ENCODE data around the gene STPG1. TPM values are rescaled to one million over a fixed set of nuclear protein-coding genes. Genes with fewer than 3 reads are reported as not detected.

Gene STPG1
- total RNA-seq, 1 donor from 2014 or later: 2.4 TPM

- no peak for DNase-seq (ENCODE audit: low read depth in 2 of 2)
Observed at GRCh38 chr1:24373044-24373443, 40.5 kb downstream of the STPG1 start.

GRCh38 chr1:24369801-24370200 lies 43.8 kb downstream of the STPG1 start:
- DNase-seq (ENCODE audit: low read depth in 2 of 2): no peak

DNA sequence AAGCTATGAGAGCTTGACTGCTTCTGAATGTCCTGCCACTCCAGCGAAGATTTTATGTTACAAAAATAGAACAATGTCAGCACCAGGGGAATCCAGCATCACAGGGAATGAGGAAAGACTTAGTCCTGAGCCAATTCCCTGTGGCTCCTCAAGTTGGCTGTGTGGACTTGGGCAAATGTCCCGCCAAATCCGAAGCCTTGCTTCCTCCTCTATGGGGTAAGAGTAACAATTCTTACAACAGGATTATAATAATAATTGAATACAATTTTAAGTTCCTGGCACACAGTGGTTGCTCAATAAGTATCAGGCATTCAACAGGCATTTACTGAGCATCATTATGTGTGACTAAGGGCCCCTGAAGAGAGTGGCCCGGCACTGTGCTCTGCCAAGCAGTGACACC lies 44.4 kb downstream of the STPG1 start:
- DNase-seq (ENCODE audit: low read depth in 2 of 2): no peak

DNA sequence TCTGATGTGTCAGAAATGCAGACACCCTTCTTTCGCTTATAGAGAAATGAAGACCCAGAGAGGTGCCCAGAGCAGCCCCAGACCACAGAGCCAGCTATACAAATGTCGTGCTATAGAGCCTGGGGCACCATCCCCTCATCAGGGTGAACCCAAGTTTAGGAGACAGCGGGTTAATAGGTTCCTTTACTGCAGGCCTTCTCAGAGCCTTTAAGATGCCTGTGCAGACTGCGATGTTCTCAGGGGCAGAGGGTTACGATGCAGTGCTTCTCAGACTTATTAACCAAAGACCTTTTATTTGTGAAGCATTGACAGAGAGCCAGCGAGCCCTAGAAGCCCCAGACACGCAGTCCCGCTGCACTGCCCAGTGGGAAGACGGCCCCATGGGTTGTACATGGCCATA lies 46.9 kb downstream of the STPG1 start:
- no peak for DNase-seq (ENCODE audit: low read depth in 2 of 2)

- peak in 1 of 2 donors; percentile 14 for DNase-seq (ENCODE audit: low read depth in 2 of 2)
Observed at GRCh38 chr1:24364975-24365678, 48.5 kb downstream of the STPG1 start.

DNA sequence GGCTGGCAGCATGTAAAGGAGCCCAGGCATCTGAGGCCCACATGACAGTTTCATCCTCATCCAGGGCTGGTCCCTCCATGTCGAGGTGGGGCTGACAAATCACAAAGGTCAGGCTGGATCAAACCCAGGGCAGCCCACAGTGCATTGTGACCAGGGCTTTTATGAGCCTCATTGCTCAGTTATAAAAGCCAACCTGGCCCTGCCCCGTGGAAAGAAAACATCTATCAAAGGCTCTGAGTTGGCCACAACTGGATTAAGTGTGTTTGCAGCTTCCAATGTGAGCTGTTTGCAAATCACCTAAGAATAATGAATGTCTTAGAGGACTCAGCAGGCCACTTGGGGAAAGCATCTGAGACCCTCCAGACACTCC lies 49.0 kb downstream of the STPG1 start:
- DNase-seq (ENCODE audit: low read depth in 2 of 2): no peak

DNA sequence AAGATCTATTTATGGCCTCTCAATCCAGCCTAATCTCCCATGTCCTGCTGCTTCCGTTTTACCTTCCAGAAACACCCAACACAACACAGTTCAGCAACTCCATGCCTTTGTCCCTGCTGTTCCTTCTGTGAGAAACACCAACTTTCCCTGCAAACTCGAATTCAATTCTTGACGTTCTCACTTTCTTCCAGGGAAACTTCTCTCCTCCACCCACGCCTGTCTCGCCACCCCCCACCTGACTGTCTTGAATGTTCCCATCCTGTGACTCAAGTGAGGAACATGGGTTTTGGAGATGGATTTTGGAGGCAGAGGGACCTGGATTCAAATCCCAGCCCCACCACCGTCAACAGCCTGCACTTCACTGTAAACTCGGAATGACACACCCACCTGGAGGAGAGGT lies 49.6 kb downstream of the STPG1 start:
- DNase-seq (ENCODE audit: low read depth in 2 of 2): no peak

DNA sequence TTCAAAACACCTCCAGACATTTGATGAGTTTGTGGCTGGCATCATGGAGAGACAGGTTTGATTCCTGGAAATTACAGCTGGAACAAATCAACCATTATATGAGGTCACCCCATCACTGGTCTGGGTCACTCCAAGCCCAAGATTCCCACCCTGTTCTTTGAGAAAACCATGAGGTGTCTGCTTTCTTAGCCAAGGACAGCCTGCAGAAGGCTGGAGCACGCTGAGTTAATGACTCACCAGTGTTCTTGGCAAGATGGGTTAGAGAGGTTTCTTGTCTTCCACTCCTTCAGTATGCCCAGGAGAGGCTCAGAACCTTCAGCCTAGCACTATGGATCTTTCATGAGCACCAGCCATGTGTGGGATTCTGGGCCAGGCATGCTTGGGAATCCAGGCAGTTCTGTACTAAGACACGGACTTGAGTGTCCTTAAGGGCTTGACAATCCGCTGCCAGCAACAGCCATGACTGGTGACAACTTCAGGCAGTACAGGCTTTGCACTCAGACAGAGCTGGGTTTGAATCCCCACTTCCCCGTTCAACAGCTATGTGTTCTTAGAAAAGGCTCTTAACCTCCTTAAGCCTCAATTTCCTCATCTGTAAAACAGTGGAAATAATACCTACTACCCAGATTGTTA lies 50.5 kb downstream of the STPG1 start:
- no peak for DNase-seq (ENCODE audit: low read depth in 2 of 2)

- no peak for DNase-seq (ENCODE audit: low read depth in 2 of 2)
Observed at GRCh38 chr1:24362396-24362795, 51.2 kb downstream of the STPG1 start.

DNA sequence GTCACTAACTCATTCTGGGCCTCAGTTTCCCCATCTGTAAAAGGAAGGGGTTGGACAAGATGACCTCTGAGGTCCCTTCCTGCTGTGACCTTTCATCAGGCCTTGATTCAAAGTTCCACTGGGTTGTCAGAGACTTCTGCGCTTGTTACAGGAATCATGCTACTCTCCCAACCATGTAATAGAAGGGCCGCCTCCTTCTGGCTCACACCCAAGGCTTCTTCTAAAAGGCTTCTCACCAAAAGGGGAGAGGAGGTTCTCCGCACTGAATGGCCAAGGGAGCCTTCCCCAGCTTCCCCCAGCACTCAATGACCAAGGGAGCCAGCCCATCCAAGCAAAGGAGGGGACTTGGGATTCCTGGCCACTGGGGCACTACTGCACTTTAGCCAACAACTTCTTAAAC lies 51.8 kb downstream of the STPG1 start:
- DNase-seq (ENCODE audit: low read depth in 2 of 2): no peak

DNA sequence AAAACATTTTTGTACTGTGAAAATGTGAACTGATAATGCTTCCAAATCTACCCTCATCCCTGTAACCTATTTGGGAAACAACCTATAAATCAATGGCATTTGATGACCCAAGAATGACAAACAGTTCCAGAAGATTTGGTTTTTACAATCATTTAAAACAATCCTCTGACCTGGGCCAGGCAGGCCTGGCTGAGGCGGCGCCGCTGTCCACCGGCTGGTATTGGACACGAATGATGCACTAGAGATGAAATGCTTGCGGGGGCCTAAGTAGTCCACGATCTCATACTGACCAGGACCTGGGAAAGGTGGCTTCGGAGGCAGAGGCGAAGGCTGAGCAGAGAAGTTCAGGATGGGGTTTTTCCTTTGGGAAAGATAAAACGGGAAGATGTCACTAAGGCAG lies 52.9 kb downstream of the STPG1 start:
- DNase-seq (ENCODE audit: low read depth in 2 of 2): no peak

DNA sequence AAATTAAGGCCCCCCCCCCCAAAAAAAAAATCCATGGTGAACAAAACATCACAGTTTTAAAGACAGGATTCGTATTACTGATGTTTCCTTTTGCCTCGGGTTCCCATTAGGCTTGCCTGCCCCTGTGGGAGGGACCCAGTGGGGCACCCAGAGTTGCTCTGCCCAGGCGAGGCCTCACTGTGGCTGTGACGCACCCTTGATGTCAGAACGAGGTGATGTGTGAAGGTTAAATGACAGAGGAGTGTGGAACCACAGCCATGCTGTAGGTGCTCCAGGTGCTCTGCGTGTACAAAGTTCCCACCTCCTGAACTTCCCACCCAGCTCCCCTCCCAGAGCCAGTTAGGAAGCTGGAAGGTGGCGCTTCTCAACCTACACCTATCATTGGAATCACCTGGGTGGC lies 56.5 kb downstream of the STPG1 start:
- DNase-seq (ENCODE audit: low read depth in 2 of 2): no peak

- no peak for DNase-seq (ENCODE audit: low read depth in 2 of 2)
Observed at GRCh38 chr1:24355466-24355865, 58.1 kb downstream of the STPG1 start.

DNA sequence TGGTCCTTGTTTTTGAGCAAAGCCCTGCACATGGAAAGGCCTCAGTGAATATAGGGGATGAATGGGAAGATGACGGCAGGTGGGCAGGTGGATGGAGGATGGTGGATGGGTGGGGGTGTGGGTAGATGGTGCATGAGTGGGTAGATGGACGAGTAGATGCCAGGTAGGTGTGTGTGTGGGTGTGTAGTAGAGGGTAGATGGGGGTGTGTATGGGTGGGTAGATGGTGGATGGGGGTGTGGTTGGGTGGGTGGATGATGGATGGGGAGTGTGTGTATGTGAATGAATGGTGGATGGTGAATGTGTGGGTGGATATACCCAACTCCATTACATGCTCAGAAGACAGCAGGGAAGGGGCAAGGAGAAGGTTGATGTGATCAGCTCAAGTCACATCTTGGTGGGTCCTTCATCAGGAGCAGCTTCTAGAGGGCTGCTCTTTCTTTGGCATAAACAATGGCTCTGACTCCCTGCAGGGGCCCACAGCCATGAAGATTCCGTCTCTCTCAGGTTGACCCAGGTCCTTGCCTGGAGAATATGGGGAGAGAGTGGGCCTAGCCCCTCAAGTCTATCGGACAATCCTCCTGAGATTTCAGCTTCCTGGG lies 60.2 kb downstream of the STPG1 start:
- no peak for DNase-seq (ENCODE audit: low read depth in 2 of 2)

GRCh38 chr1:24351918-24352627 lies 61.5 kb downstream of the STPG1 start:
- DNase-seq (ENCODE audit: low read depth in 2 of 2): peak in 1 of 2 donors; percentile 12

DNA sequence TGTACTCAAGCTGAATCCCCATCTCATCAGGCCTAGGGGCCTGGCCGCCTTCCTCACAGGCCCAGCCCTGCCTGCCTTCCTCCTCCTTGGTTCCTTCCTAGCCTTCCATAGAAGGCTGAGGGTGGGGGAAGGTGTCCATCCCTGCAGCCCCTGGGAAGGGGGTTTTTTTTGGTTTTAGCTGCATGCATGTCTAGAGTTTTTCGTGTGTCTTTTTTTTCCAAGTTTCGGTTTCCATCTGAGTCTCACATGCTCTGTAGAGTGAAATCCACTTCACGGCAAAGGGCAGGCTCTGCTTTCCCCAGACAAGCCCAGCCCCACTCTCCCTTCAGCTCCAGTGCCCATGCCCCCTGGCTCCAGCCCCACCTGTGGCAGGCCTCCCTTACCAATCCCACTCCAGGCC lies 62.3 kb downstream of the STPG1 start:
- no peak for DNase-seq (ENCODE audit: low read depth in 2 of 2)

DNA sequence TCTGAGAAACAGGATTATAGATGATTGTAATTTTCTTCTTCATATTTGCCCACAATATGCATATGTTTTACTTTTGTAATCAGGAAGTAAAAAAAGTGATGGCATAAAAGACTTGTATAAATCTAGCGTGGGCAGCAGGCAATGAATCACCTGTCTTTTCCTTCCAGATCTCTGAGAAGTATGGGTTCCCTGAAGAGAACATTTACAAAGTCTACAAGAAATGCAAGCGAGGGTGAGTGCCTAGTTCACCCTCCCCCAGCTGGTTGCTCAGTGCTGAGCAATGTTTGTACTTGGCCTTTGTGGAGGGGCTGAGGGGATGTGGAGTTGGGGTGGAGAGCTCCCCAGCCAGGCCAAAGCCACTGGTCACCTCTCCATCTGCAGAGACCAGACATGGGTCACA lies 63.7 kb downstream of the STPG1 start:
- DNase-seq (ENCODE audit: low read depth in 2 of 2): no peak

DNA sequence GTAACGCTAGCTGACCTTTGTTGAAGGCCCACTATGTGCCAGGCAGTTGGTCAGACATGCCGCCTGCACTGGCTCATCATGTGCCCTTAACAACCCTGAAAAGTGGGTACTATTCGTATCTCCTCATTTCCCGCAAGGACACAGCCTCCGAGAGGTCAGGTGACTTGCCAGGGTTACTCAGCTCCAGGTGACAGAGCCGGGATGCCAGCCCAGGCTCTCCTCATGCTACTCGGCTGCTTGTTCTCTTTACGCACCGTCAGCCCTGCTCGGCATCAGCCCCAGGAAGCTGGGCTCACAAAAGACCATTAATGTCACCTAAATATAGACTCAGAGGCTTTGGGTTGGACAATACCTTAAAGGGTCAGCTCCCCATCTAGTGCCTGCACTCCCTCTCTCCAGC lies 65.4 kb downstream of the STPG1 start:
- DNase-seq (ENCODE audit: low read depth in 2 of 2): no peak

DNA sequence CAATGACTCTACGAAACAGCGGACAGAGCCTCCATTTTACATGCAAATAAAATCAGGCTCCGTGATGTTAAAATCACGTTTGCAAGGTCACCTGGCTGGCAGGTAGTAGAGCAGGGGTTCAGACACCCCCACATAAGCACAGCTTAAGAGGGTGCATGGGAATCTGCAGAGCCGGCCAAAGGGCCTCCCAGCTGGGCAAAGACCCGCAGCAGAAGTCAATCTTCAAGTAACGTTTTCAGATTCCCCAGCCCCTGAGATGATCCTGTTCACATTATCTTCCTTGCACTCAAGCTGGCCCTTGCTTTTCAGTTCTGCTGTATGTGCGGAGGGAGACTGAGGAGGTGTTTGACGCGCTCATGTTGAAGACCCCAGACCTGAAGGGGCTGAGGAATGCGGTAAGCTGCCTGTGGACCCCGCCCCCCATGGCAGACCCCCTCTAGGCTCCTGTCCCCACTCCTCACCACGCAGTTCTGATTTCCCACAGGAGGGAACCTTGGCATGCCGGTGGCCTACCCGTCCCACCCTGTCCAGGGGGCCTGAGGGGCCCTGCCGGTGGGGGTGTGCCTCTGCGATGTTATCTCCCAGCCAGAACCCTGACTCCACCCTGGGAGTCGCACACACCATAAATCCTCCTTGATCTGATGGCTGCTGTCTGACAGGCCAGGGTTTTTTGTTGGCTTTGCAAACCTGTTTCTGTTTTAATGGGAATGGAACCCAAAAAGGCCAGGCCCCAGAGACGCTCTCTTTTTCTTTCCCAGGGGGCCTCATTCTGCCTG lies 66.2 kb downstream of the STPG1 start:
- DNase-seq (ENCODE audit: low read depth in 2 of 2): no peak

DNA sequence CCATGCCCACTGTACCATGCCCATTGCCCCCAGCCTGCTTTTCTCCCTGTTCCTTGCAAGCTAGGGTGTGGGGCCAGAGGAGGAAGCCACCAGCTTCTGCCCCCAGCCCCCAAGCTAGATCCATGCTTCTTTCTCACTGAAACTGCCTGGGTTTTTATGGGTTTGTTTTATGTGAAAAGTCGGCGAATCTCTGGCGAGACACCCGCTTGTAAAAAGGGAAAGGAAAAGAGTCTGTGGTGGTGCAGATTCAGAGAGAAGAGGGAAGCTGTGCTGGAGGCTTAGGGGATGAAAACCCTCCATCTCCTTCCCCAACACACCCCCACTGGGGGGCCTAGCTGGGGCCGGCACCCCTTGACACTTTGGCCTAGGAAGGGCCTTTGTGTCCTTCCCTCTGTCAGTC lies 68.2 kb downstream of the STPG1 start:
- DNase-seq (ENCODE audit: low read depth in 2 of 2): no peak

- no peak for DNase-seq (ENCODE audit: low read depth in 2 of 2)
Observed at GRCh38 chr1:24344090-24344742, 69.4 kb downstream of the STPG1 start.
